GM19452 (cell line): ENCODE data around the gene CYP26C1.

ENCODE experiments used
- ATAC-seq: cut with Tn5 transposase; IDR thresholded peaks from one replicate; pipeline ENCODE4 v1.9.1; 2021; ENCODE audit not compliant: unreplicated experiment

The CYP26C1 gene, protein sequence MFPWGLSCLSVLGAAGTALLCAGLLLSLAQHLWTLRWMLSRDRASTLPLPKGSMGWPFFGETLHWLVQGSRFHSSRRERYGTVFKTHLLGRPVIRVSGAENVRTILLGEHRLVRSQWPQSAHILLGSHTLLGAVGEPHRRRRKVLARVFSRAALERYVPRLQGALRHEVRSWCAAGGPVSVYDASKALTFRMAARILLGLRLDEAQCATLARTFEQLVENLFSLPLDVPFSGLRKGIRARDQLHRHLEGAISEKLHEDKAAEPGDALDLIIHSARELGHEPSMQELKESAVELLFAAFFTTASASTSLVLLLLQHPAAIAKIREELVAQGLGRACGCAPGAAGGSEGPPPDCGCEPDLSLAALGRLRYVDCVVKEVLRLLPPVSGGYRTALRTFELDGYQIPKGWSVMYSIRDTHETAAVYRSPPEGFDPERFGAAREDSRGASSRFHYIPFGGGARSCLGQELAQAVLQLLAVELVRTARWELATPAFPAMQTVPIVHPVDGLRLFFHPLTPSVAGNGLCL

DNA sequence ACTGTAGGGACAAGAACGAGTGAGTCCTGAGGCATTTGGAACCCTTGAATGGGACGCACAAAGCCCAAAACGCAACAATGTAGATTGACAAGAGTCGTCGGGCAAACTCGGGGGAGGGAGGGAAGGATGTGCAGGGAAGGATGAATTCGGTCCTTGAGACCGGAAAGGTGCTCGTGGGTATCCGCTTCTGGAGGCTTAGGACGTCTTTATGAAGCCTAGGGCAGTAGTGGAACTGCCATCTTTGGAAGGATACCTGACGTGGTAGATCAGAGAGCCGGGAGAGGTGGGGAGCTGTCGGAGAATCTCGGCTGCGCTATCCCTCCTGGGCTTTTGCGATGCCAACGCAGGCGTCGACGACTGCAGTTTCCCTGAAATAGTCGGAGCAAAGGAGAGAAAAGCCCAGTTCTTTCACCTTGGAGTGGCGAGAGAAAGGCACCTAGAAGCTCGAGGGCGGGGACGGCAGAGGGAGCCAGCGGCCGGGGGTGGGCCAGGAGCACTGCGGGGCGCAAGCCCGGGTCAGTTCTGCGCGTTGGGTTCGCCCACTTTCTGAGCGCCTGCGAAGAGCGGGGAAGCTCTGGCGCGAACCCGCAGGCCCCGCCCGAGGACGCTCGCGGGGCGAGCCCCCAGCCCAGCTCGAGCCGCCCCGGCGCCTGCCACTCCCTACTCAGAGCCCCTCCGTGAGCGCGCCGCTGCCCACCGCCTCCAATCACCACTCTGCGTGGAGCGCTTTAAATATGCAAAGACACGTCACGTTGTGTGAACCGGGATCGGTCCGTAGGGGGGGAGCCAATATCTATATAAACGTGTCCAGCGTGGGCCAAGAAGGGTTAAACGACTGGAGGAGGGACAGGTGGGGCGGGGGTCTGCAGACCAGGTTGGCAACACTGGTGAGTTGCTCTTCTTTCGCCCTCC lies at the start of gene CYP26C1:
Gene CYP26C1, plus strand, starts transcription at position 824 of the 912 bp plus-strand sequence. CDS start 466 bp downstream, outside the sequence.
- no peak for ATAC-seq

DNA sequence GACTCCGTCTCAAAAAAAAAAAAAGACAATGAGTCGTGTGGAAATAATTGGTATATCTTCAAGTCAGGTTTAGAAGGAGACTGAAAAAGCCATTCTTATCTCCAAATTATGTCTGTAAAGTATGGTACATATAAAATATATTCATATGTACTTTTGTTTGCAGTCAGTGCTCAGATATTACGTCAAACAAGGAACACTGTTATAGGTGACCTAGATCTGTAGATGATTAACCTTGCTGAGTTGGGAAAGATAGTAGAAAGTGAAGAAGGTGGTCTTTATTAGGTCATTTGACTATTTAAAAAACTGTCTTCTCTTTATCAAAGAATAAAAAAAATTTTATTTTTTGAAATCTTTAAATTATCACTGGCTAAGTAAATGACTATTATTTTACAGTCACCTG lies 44.9 kb upstream of the CYP26C1 start:
- ATAC-seq = no peak

DNA sequence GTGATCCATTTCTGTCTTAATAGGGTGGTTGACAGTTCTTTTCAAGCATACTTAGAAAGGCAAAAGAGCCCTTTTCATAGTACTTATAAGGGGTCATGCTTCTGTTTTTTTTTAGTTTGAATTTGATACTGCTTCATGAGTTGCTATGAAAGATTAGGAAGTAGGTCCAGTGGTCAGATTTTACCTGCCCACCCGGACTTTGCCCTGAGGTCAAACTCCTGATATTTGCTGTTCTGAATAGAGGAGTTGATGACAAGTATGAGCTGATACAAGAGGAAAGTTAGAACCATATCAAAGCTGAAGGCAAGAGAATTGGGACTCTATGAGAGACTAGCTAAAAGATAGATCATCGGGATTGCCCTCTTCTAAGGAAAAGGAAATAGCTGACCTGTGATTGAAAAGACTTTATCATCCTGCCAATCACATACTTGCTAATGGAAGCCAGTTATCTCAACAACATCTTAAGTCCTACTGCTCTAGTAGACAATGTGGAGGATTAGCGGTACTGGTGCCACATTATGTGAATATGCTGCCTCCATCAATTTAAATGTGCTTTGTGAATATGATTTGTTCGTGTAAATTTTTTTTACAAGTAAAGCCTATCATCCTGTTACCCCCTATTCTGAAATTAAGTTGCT lies 37.5 kb upstream of the CYP26C1 start:
- ATAC-seq = no peak

DNA sequence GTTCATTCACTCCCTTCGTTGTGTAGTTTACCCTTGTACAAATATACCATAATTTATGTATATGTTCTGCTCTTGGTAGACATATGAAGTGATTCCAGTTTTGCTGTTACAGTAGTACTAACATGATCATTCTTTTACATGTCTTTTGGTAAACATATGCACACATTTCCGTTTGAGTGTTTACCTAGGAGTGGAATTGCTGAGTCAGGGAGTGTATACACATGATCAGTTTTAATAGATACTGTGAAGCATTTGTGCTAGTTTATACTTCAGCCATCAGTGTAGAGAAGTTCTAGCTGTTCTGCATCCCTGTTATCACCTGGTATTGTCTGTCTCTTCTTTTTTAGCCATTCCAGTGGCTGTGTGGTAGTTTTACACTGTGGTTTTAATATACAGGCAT lies 34.5 kb upstream of the CYP26C1 start:
- ATAC-seq = no peak

DNA sequence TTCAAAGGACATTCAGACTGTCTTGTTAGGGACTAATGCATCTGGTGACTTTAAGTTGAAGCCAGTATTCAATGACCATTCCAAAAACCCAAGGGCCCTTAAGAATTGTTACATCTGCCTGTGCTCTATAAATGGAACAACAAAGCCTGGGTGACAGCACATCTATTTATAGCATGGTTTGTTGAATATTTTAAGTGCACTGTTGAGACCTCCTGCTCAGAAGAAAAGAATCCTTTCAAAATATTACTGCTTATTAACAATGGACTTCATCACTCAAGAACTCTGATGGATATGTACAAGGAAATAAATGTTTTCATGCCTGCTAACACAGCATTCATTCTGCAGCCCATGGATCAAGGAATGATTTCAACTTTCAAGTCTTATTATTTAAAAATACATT lies 33.1 kb upstream of the CYP26C1 start:
- ATAC-seq = no peak

DNA sequence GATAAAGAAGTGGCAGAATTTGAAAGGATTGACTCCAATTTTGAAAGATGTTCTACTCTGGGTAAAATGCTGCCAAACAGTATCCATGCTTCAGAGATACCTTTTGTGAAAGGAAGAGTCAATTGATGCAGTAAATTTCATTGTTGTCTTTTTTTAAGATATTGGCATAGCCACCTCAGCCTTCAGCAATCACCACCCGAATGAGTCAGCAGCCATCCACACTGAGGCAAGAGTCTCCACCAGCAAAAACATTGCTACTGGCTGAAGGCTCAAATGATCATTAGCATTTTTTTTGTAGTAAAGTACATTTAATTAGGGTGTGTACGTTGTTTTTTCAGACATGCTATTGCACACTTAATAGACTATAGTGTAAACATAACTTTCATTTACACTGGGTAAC lies 31.7 kb upstream of the CYP26C1 start:
- no peak for ATAC-seq

DNA sequence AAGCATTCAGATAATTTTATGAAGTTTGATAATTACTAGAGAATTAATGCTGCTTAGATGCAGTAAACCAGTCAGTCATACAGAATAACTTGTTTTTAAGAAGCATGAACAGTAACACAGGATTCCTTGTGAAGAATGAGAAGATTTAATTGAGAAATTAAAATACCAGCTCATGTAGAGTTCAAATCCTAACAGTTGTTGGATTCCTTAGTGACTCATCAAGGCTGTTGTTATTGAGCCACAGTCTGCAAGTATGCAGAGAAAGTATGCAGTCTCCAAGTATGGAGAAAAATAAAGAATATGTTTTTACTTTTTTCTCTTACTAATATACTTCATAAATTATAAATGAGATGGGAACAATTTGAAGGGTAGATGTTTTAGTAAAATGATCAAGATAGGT lies 30.2 kb upstream of the CYP26C1 start:
- ATAC-seq = no peak

DNA sequence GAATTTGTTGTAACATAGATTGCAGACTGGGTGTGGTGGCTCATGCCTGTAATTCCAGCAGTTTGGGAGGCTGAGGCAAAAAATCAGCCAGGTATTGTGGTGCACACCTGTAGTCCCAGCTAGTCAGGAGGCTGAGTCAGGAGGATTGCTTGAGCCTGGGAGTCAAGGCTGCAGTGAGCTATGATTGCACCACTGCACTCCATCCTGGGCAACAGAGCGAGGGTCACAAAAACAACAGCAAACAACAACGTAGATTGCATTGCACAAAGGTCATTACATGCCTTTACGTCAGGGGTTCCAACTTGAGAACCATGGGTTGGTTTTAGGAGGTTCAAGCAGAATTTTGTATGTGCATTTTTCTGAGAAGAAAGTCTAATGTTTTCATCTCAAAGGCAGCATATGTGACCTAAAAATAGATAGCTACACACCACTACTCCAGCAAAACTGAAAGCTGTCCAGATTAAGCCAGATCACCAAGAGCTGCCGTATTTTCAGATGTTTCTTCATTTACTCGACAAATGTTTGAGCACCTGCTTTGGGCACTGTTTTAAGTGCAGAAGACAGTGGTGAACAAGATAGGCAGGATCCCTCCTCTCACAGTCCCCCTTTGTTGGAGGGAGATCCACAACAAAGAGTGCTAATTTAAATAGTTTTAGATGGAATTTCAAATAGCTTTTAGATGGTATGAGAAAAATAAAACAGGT lies 28.3 kb upstream of the CYP26C1 start:
- ATAC-seq = no peak

DNA sequence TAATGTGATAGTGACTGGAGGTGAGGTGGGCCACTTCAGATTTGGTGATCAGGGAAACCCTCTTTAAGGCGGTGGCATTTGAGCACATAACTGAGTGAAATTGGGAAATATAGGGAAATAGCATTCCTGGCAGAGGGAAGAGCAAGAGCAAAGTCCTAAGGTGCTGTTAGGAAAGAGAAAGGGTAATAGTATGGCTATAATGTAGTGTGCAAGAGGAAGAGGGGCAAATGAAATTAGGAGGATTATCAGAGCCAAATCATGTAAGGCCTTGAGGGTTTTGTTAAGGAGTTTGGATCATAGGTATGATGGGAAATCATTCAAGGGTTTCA lies 27.8 kb upstream of the CYP26C1 start:
- no peak for ATAC-seq

DNA sequence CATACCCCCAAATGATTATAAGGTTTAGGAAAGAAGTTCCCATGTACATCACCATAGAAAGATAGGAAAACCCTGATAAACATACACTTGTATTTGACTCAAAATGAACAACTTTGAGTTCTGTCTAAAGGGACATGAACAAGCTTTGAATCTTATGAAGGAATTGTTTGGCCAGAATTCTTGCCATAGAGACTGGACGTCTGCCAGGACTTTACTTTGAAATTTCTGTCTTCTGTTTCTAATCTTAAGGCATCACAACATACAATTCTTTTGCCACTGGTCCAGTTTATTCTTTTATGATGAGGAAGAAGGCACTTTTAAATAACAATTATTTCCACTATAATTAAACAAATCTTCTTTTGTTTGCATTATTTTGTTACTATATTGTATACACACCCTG lies 26.2 kb upstream of the CYP26C1 start:
- ATAC-seq = no peak

DNA sequence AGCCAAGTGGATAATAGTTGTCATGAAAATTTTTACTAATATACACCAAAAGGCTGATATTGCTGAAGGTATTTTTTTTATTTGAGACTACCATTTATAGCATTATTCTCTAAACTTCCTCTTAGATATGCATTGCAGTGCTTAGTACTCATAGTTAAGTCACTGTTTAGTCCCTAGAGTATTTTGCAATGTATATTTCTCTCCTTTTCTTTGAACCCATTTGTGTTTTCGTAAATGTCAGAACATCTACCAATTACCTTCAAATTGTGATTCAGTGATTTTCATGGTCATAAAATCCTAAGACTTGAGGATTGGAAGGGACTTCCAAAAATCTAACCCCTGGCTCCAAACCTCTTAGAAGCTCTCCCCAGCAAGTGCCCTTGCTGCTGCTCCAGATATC lies 21.5 kb upstream of the CYP26C1 start:
- ATAC-seq = no peak

DNA sequence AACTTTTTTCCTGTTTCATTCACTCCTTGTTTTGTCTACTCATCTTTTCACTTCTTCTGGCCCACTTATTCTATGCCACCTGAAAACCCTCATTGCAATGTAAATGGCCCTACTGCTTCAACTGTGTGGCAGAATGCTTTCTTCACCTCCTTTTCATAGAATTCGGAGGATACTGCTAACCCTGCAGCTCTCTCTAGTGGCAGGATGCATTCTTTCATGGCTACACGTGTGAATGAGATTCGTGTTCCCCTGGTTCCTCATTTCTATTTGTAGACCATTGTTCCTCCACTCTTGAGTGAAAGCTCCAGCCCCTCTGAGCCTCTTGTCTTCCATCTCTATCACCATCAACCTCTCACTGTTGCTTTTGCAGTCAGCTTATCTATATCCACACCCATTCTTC lies 20.9 kb upstream of the CYP26C1 start:
- ATAC-seq = no peak

DNA sequence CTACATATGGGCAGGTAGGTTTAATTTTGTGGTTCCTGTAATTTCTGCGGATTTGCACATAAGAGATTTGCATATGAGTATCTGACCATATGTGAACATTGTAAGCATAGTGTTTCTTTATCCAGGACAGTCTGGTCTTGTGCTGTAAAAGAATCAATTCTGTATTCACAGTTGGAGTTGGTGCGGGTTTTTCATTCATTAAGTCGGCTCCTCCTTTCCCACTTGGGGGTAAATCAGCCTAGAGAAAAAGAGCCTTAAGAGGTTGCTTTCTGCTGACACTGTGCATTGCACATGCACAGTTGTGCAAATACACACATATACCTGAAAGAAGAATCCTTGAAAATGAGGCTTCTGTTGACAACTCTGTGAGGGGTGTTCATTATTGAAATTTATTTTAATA lies 6.1 kb upstream of the CYP26C1 start:
- ATAC-seq = no peak

DNA sequence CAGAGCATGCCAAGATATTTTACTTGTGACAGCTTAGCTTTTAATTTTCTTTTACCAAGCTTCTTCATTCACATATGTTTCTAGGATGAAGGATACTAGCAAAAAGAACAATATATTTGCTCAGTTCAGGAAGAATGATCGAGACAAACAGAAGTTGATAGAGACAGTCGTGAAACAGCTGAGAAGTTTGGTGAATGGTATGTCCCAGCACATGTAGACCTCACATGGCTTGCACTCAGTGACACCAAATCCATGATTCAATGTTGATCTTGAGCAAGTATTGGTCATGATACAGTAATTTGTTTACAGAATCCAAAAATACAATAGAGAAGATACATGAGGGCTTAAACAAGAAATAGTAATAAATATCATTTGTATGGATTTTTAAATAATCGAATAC lies 2.5 kb upstream of the CYP26C1 start:
- no peak for ATAC-seq

DNA sequence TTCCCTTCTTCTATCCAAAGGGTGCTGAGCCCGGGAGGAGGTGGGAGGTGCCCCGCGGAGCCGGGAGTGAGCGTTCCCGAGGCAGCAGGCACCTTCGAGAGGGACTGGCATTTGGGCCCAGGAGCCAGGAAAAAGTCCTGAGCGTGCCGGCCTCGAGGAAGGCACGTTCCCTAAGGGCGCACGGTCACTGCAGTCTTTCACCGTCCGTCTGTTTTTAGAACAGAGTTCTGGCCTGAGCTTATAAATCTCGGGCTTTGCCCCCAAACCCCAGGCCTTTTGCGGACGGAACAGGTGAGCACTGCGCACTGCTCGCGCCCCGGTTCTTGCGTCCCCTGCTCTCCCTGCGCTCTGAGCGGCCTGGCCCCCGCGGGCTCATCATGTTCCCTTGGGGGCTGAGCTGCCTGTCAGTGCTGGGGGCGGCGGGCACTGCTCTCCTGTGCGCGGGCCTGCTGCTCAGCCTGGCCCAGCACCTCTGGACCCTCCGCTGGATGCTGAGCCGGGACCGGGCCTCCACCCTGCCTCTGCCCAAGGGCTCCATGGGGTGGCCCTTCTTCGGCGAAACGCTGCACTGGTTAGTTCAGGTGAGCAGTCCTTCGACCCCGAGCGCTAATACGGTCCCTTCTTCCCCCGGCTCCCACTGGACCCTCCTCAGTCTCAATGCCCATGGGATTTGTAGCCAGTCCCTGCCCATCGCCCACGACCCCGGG lies 442 bp downstream of the CYP26C1 start:
- ATAC-seq = no peak

DNA sequence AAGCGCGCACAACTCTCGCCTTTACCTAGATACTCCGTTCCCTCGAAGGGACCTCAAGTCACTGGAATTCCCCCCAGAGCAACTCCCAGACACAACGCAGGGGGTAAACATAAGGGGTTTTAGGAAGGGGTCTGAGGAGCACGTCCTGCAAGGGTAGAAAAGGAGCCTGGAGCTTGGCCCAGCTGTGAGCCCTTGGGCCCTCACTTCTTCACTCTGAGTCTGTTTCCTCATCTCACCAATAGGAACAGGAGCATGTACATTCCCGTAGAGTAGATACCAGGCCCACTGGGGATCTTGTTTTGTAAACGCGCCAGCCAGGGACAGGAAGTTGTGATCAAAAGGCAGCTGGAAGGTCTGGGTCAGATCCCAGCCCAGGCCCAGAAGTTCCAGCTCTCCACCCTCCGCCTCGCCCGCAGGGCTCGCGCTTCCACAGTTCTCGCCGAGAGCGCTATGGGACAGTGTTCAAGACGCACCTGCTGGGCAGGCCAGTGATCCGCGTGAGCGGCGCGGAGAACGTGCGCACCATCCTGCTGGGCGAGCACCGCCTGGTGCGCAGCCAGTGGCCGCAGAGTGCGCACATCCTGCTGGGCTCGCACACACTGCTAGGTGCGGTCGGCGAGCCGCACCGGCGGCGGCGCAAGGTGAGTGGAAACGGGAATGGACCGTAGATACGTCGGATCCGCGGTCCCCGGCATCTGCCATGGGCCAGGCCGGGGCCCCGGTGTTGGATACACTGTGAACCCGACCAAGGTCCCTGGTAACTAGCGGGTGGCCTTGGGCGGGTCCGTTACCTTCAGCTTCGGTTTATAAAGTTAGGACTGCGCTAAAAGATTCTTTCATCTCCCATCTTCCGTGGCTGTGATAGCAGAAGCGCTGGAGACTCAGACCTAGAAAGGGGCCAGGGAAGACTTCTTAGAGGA lies 1.3 kb downstream of the CYP26C1 start:
- no peak for ATAC-seq

DNA sequence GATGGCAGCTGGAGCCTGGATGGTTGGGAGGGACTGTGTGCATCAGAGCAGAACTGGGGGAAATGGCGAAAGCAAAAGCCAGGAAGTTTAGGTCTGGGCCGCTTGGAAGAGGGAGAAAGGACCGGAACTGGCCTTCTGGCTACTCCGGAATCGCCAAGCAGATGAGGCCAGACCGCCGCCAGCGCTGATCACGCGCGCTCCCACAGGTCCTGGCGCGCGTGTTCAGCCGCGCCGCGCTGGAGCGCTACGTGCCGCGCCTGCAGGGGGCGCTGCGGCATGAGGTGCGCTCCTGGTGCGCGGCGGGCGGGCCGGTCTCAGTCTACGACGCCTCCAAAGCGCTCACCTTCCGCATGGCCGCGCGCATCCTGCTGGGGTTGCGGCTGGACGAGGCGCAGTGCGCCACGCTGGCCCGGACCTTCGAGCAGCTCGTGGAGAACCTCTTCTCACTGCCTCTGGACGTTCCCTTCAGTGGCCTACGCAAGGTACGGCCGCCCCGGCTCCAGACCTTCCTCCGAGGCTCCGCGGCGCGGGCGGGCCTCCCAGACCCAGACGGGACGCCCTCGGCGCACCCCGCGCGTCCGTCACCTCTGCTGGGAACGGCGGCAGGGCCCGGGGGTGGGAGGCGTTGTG lies 2.0 kb downstream of the CYP26C1 start:
- no peak for ATAC-seq

DNA sequence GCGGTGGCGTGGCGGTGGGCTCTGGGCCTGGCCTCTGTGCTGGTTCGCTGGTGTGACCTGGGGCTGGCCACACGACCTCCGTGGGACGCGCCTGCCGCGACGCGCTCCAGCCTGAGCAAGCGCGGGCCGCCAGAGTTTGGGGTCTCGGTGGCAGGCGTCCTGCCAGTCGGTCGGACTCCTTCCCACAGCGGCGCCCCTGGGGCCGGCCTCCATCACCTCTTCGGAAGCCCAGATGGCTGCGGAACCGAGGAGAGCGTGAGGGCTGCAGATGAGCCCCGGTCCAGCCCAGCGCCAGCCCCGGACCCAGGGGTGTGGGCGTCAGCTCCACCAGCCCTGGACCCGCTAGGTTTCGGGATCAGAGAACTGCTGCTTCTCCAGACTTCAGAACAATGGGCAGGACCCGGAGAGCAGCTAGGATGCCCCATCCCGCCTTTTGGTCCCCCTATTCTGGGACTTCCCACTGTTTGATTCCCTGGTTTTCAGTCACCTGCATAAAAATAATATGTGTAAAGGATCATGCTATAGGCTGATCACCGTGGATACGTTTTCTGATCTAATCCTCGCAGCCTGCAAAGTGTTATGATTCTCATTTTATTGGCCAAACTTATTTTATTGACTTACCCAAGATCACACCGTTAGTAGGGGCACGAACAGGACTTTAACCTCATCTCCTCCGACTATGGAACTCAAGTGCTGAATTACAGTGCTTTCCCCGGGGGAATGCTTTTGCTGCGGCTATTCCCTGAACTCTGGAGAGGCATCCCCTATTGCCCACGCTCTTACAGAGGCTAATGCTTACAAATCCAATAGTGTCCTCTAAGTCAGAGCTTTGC lies 2.8 kb downstream of the CYP26C1 start:
- no peak for ATAC-seq
